HG03457 (cell line): ENCODE data around the gene CR1L.
"Not testable (repeated sequence)": the region's sequence is repeated elsewhere in the genome, so short reads cannot be mapped to it uniquely, and the experiment has no call there.

Experiments
- ATAC-seq: cut with Tn5 transposase; IDR thresholded peaks from one replicate; pipeline ENCODE4 v1.9.1; 2021; ENCODE audit warnings: moderate number of reproducible peaks; ENCODE audit not compliant: unreplicated experiment

The CR1L gene

GRCh38 chr1:207645635-207646081, 725 bp downstream of the CR1L start:
- no peak for ATAC-seq

GRCh38 chr1:207646171-207646570, 1.2 kb downstream of the CR1L start:
- ATAC-seq = no peak

- no peak for ATAC-seq
Measured at GRCh38 chr1:207646944-207647579, 2.1 kb downstream of the CR1L start.

GRCh38 chr1:207647671-207648333, 2.9 kb downstream of the CR1L start:
- no peak for ATAC-seq

GRCh38 chr1:207648334-207649209, 3.6 kb downstream of the CR1L start:
- ATAC-seq = no peak

GRCh38 chr1:207649210-207649753, 4.3 kb downstream of the CR1L start:
- ATAC-seq = no peak

GRCh38 chr1:207649865-207650580, 5.1 kb downstream of the CR1L start:
- no peak for ATAC-seq

GRCh38 chr1:207651583-207651982, 6.7 kb downstream of the CR1L start:
- no peak for ATAC-seq

GRCh38 chr1:207654320-207654719, 9.4 kb downstream of the CR1L start:
- ATAC-seq = no peak

GRCh38 chr1:207658408-207658807, 13.5 kb downstream of the CR1L start:
- no peak for ATAC-seq

- ATAC-seq = no peak
Measured at GRCh38 chr1:207658904-207659485, 14.1 kb downstream of the CR1L start.

GRCh38 chr1:207659545-207660153, 14.7 kb downstream of the CR1L start:
- no peak for ATAC-seq

- ATAC-seq = not testable (repeated sequence)
Measured at GRCh38 chr1:207661420-207661819, 16.5 kb downstream of the CR1L start.

- ATAC-seq = no peak
Measured at GRCh38 chr1:207666342-207666741, 21.4 kb downstream of the CR1L start.

GRCh38 chr1:207669528-207670009, 24.6 kb downstream of the CR1L start:
- ATAC-seq = no peak

- no peak for ATAC-seq
Measured at GRCh38 chr1:207670192-207670591, 25.3 kb downstream of the CR1L start.

- no peak for ATAC-seq
Measured at GRCh38 chr1:207670997-207671396, 26.1 kb downstream of the CR1L start.

- ATAC-seq = no peak
Measured at GRCh38 chr1:207672522-207673130, 27.7 kb downstream of the CR1L start.

GRCh38 chr1:207673399-207673798, 28.5 kb downstream of the CR1L start:
- ATAC-seq = no peak
